ENCODE data around the gene MLPH. TPM values are rescaled to one million over a fixed set of nuclear protein-coding genes. Genes with fewer than 3 reads are reported as not detected.

MLPH gene
- total RNA-seq, 1 donor from 2014 or later: 7.3 TPM

DNA sequence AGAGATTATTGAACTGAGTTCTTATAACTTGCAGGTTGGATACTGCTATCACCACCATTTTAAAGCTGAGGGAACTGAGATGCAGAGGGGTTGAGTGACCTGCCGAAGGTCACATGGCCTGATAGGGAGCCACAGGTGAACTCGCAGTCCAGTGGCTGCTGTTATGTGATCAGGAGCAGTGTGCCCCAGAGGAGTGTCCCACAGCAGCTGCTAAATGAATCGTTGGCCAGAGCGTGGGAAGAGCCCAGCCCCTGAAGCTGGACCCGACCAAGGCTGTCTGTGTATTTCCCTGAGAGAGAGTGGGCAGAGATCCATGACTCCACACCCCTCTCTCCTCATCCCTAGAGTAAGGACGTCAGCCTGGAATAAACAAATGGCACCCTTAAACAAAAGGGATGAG, 52.6 kb downstream of the MLPH start:
- no peak for DNase-seq (ENCODE audit: low spot score)

GRCh38 chr2:237540223-237540775, 53.2 kb downstream of the MLPH start:
- DNase-seq (ENCODE audit: low spot score): no peak

DNA sequence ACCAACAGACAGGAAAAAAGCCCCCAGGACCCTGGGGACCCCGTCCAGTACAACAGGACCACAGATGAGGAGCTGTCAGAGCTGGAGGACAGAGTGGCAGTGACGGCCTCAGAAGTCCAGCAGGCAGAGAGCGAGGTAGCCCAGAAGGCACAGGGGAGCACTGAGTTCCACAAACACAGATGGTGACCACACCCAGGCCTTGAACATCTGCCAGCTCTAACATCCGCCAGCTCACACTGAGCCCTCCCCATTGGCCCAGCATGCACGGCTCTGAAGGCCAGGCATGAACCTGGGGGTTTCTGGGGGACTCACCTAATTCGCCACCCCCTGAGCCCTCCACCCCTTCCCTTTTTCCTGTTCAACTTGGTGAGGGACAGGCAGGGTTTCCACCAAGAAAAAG, 53.8 kb downstream of the MLPH start:
- DNase-seq (ENCODE audit: low spot score): no peak

DNA sequence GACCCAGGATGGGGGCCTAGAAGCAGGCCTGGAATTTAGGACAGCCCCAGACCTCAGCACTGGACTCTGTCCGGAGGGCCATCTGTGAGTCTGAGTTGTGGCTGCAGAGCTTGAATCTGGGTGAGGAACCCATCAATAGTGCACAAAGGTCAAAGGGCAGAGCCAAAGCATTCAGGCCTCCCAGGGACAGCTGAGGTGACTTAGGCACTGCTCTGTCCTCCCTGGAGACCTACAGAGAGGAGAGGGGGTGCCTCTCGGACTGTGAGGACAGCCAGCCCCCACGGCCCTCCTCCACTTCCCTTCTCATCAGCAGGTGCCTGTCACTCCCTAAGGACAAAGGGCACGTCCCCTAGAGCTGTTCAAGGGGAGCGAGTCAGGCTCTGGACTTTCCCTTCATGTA, 54.2 kb downstream of the MLPH start:
- DNase-seq (ENCODE audit: low spot score): no peak

DNA sequence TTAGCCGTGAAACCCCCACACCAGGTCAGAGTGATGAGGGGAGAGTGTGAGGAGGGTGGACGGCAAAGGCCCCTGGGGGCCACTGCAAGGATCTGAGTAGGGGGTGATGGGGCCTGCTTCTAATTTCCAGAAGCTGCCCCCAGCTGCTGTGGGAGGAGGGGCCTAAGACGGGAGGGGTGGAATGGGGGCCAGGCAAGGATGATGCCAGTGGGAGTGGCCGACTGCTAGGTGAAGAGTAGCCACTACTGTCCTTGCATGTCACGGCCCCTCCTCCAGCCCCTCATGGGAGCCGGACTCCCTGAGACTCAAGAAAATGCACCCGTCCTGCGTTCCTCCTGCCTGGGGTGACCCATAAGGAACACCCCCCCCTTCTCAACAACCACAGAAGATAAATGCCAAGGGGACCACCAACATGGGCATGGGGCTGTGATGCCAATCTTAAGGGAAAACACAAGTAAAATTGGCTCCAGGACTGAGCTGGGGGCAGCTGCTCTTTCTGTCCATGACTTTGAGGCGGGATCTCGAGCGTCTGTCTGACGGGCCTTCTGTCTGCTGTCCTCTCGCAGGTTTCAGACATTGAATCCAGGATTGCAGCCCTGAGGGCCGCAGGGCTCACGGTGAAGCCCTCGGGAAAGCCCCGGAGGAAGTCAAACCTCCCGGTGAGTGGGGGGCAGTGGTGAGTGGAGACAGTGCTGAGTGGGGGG, 55.1 kb downstream of the MLPH start:
- DNase-seq (ENCODE audit: low spot score): peak; percentile 24

DNA sequence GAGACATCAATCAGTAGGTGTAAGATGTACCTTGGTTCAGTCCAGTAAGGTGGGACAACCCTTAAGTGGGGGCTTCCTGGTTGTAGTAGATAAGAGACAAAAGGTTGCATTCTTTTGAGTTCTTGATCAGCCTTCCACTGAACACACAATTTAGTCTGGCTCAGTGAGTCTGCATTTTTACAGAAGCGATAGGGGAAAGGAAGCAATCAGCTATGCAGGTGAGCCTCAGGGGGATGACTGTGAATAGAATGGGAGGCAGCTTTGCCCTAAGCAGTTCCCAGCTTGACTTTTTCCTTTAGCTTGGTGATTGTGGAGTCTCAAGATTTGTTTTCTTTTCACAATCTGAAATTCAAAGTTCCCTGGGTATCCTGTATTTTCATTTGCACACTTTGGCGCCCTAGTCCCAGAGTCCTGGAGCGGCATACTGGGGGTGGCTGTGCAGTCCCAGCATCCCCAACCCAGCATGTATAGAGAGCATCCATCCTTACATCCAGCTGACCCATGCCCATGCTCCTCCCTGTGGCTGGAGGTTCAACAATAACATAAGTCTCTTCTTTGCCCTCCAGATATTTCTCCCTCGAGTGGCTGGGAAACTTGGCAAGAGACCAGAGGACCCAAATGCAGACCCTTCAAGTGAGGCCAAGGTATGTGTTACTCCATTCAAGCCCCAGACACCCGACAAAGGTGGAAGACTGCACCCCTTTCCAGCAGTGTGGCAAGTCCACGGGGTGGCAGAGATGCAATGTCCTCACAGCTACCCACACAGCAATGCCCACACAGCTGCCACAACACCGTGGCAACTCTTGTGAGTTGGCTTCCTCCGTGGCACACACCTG, 59.2 kb downstream of the MLPH start:
- DNase-seq (ENCODE audit: low spot score): no peak

DNA sequence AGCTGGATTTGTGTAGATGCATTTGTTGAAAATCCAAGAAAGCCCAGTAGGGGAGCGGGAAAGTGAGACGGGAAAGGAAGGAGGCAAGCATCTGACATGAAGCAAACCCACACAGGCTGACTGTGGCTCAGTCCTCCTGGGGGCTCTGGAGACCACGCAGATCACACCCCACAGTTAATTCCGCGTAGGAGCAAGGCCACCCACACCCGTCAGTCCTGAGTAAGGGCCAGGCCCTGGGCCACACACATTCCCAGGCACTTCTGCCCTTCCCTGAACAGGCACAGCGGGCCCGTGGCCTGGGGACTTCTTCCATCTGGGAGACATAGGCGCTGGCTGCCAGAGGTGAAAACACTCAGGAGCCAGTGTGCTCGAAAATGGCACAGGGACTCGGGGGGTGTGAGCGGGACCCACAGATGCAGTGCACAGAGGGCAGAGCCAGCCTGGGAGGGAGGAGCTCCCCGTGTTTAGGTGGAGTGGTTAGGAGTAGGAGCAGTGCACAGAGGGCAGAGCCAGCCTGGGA, 59.9 kb downstream of the MLPH start:
- peak; percentile 68 for DNase-seq (ENCODE audit: low spot score)

- DNase-seq (ENCODE audit: low spot score): peak; percentile 76
These were observed 60.9 kb downstream of the MLPH start for GRCh38 chr2:237547841-237548416.

- no peak for DNase-seq (ENCODE audit: low spot score)
These were observed 62.2 kb downstream of the MLPH start for GRCh38 chr2:237549216-237549615.

DNA sequence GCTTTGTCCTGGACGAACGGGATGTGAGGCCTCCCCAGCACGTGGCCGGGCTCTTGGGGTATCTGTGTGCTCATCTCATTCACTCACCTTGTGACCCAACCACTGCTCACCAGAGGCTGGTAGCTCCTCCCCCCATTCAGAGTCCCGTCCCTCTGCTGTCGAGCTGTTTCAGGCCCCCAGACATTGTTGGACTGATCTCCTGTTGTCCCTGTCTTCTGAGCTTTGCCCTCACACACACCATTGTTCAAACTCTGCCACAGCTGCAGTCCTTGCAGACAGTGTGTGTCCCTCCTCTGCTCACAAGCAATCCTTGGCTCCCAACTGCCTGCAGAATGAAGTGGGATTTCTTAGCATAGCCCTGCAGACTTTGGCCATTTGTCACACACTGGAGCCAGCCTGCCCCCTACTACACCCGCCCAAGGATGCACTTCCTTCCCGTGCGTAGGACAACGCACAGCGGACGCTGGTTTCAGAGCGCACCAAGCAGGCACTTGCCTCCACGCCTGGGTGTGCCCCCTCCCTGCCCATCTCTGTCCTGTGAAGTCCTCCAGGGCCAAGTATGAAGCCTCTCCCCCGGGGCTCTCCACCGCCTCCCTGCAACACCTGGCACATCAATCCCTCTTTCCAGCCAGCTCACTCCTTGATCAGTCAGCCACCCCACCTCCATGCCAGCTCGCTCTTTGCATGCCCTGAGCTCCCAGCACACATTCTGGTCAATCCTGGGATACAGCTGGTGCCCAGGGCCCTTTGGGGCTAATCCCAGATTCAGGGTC, 62.8 kb downstream of the MLPH start:
- no peak for DNase-seq (ENCODE audit: low spot score)

DNA sequence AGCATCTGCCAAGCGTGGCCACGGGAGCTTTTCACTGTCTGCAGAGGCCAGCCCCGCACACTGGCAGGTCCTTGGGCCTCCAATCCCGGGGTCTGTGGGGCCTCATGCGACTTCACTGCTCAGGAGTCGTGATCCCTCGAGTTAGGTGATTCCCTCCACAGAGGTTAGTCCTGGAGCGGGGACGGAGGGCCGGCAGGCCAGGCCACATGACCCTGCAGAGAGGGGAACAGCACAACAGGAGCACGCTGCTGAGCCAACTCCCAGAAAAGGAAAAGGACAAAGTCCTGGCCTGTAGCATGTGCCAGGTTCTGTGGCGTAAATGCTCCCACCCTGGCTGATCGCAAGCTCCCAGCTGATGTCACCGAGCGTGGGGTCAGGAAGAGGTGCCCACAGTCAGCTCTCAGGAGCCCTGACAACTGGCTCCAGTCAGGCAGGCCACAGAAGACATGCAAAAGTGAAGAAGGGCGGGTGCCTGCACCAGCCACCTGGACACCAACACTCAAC, 64.1 kb downstream of the MLPH start:
- no peak for DNase-seq (ENCODE audit: low spot score)

DNA sequence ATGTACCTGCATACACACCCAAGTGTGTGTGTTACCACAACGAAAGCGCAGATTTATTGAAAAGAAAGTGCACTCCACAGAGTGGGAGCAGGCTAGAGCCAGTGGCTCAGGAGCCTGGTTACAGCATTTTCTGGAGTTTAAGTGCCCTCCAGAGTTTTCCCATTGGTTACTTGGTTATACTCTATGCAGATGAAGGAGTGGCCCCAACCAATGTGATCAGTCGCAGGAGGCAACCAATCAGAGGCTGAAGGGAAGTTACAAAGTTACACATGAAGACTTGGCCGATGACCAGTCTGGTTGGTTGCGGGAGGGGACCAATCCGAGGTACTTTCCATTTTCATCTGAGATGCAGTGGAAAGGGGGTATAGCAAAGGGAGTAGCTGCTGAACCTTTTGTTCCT, 65.9 kb downstream of the MLPH start:
- DNase-seq (ENCODE audit: low spot score): no peak

DNA sequence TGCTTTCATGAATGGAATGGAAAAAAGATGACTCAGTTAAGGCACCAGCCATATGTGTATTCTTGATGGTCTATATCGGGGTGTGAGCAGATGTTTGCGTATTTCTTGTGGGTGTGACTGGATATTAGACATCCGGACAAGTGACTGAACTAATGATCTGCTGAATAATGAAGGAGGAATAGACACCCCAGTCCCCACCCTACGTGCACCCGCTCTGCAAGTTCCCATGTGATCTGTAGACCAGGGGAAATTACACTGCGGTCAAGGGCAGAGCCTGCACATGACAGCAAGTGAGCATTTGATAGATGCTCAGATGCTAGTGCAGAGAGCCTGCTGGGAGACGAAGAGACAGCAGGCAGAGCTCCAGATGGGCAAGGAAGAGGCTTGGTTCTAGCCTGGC, 66.9 kb downstream of the MLPH start:
- DNase-seq (ENCODE audit: low spot score): no peak

- no peak for DNase-seq (ENCODE audit: low spot score)
These were observed 68.5 kb downstream of the MLPH start for GRCh38 chr2:237555560-237555959.

- no peak for DNase-seq (ENCODE audit: low spot score)
These were observed 70.0 kb downstream of the MLPH start for GRCh38 chr2:237556773-237557632.

DNA sequence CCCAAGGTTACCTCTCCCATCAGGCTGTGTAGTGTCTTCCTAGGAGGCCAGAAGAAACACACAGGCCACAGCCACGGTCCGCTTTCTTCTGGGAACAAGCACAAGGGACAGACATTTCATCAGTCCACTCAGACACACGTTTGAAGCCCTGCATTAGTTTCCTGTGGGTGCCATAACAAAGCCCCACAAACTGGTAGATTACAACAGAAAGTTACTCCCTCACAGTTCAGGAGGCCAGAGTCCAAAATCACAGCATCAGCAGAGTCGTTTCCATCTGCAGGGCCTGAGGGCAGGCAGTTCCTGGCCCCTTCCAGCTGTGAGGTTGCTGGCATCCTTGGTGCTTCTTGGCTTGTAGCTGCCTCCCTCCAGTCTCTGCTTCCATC, 70.6 kb downstream of the MLPH start:
- DNase-seq (ENCODE audit: low spot score): no peak

DNA sequence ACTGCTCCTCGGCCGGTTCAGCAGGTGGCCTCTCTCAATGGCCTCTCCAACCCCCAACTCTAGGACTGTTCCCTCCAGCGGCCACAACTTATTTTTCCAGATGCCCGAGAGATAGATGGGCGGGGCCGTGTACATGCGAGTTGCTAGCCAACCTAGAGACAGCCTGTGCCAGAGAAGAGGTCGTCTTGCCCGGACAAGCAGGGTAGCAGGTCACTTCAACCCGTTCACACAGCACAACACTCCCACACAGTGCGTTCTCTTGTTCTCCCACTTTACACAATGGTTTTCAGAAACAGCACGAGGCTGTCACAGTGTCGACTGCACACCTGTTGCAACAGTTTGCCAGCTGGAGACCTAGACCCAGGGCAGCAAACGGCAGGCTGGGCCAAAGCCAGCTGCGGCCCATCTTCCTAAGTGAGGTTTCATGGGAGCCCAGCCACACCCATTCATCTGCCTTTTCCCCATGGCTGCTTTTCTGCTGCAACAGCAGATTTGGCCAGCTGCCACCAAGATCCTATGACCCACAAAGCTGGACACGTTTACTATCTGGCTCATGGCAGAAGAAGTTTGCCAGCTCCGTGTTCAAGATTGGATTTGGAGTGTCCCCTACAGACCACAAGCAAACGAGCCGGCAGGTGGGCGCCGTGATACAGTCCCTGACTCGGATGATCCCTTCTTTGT, 72.0 kb downstream of the MLPH start:
- DNase-seq (ENCODE audit: low spot score): no peak

DNA sequence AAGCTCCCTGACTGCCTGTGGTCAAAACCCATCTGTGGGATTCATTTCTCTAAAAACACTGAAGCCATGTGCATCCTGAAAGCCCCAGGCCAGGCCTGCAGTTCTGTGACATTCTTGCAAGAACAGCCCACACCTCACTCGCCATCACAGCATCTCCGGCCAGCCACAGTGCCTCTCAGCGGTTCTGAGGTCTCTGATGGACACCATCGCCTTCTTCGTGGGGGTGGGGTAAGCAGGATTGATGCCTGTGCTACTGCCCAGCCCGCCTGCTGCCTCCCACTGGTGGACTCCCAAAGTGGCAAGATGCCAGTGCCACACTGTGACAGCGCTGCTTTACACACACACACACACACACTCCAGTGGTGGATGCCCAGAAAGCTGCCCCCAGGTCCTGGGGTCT, 74.2 kb downstream of the MLPH start:
- no peak for DNase-seq (ENCODE audit: low spot score)

GRCh38 chr2:237563816-237564215, 76.8 kb downstream of the MLPH start:
- no peak for DNase-seq (ENCODE audit: low spot score)
